ENCODE data around the gene SLC38A10.

DNA sequence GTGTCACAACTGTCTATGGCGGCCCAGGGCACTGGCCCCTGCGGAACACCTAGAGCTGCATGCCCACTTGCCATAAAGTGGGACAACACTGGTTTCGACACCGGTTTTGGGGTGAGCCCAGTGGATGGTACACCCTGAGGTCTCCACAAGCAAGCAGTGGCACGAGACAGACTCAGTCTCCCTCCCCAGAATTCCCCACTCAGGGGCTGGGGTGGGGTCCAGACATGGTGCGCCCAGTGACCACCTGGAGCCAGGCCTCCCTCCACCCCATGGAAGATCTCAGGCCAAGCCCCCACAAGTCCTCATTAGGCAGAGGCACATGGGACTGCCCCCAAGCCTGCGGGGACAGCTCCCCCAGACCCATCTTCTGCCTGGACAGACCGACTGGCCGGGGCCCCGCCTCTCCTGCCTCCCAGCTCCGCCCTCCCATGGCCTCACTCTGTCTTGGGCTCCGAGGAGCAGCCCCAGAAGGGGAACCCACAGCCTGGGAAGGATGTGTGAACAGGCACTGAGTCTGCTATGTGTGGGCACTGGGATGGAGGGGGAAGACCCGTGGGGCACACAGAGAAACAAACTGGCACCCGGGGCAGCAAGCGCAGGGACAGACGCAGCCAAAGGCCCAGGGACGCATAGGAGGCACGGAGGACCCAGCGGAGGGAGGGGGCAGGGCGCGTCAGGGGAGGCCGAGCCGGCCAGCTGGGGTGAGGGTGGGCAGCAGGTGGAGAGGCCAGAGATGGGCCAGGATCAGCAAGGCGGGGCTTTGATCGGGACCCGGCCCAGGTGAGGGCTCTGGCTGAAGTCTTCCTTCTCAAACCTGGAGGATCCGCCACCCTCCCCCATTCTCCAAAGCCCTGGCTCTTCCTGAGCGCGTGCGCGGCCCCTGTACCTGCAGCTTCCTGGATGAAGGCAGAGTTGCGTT, 59.0 kb downstream of the SLC38A10 start:
- TF ChIP-seq, protein P1, sequence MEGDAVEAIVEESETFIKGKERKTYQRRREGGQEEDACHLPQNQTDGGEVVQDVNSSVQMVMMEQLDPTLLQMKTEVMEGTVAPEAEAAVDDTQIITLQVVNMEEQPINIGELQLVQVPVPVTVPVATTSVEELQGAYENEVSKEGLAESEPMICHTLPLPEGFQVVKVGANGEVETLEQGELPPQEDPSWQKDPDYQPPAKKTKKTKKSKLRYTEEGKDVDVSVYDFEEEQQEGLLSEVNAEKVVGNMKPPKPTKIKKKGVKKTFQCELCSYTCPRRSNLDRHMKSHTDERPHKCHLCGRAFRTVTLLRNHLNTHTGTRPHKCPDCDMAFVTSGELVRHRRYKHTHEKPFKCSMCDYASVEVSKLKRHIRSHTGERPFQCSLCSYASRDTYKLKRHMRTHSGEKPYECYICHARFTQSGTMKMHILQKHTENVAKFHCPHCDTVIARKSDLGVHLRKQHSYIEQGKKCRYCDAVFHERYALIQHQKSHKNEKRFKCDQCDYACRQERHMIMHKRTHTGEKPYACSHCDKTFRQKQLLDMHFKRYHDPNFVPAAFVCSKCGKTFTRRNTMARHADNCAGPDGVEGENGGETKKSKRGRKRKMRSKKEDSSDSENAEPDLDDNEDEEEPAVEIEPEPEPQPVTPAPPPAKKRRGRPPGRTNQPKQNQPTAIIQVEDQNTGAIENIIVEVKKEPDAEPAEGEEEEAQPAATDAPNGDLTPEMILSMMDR (conservative IDR thresholded peaks at IDR 0.05; ENCODE audit: low read depth, low read length), result no peak
- TF ChIP-seq EZH2 (IDR thresholded peaks at IDR 0.05; ENCODE audit: borderline replicate concordance, low read depth, low read length, poor library complexity, severe bottlenecking), result no peak
